PC-3 (cell line): ENCODE results near the gene HOPX. TPM values are rescaled to one million over a fixed set of nuclear protein-coding genes. Genes with fewer than 3 reads are reported as not detected.

ENCODE experiments used
- ATAC-seq: fragments of 200-7000 bp; cut with Tn5 transposase; 2 replicates; pipeline ENCODE4 v1.9.1; 2020; ENCODE audit warnings: mild to moderate bottlenecking, moderate library complexity
- BruUV-seq: library from RNA; stranded (reverse); fragments of 400-500 nt; replicated peaks from 2 replicates; lab custom pipeline; 2021; lab: Mats Ljungman, UMichigan
- CTCF ChIA-PET: fragments of 300-600 bp; sonication (Branson Sonifier 250); formaldehyde crosslinking; loops from one replicate; lab custom pipeline; 2022; ENCODE audit warnings: antibody characterized with exemption; lab: Charles Lee
- POLR2A ChIA-PET: fragments of 300-600 bp; sonication (Branson Sonifier 250); formaldehyde crosslinking; loops from one replicate; lab custom pipeline; 2022; ENCODE audit warnings: antibody characterized with exemption; ENCODE audit not compliant: unreplicated experiment; lab: Charles Lee
- DNase-seq: peaks from one replicate; pipeline ENCODE4 v3.0.0-alpha.2; 2015
- H2AFZ ChIP-seq: fragments of 300-600 bp; sonication (generic); 2 replicates; pipeline ENCODE4 v1.6.0; 2016; ENCODE audit warnings: antibody characterized with exemption, low read length
- H3F3A ChIP-seq: fragments of 300-600 bp; sonication (generic); one replicate; pipeline ENCODE4 v1.6.0; 2017; ENCODE audit warnings: antibody characterized with exemption, low read length, control low read depth, mild to moderate bottlenecking; ENCODE audit not compliant: unreplicated experiment
- H3K27ac ChIP-seq: fragments of 300-600 bp; sonication (generic); 2 replicates; pipeline ENCODE4 v1.5.1; 2016; ENCODE audit warnings: mild to moderate bottlenecking, low read length
- H3K27me3 ChIP-seq: fragments of 300-600 bp; sonication (generic); 2 replicates; pipeline ENCODE4 v1.6.1; 2016; ENCODE audit warnings: low read length, mixed read lengths
- H3K36me3 ChIP-seq: fragments of 300-600 bp; sonication (generic); 2 replicates; pipeline ENCODE4 v1.6.1; 2016; ENCODE audit warnings: low read depth, mixed run types, low read length, mixed read lengths
- H3K4me1 ChIP-seq: fragments of 300-600 bp; sonication (generic); 2 replicates; pipeline ENCODE4 v1.5.1; 2016; ENCODE audit warnings: low read length; ENCODE audit not compliant: insufficient read depth
- H3K4me2 ChIP-seq: fragments of 300-600 bp; sonication (generic); 2 replicates; pipeline ENCODE4 v1.6.0; 2016; ENCODE audit warnings: low read length
- H3K4me3 ChIP-seq: fragments of 300-600 bp; sonication (generic); 2 replicates; pipeline ENCODE4 v1.5.1; 2016; ENCODE audit warnings: mild to moderate bottlenecking, low read length, mixed read lengths
- H3K79me2 ChIP-seq: fragments of 300-600 bp; sonication (generic); 2 replicates; pipeline ENCODE4 v1.6.1; 2017; ENCODE audit warnings: low read length, mixed read lengths
- H3K9ac ChIP-seq: fragments of 300-600 bp; sonication (generic); 2 replicates; pipeline ENCODE4 v1.6.0; 2016; ENCODE audit warnings: mild to moderate bottlenecking, low read length
- H3K9me2 ChIP-seq: fragments of 300-600 bp; sonication (generic); replicated peaks from 2 replicates; pipeline ENCODE4 v1.6.1; 2016; ENCODE audit warnings: mixed run types, low read length, mixed read lengths
- H3K9me3 ChIP-seq: fragments of 300-600 bp; sonication (generic); 2 replicates; pipeline ENCODE4 v1.6.1; 2016; ENCODE audit warnings: low read length, mixed read lengths
- H4K20me1 ChIP-seq: fragments of 300-600 bp; sonication (generic); 2 replicates; pipeline ENCODE4 v1.6.1; 2016; ENCODE audit warnings: low read length, mixed read lengths
- EZH2 ChIP-seq: fragments of 300-600 bp; sonication (generic); IDR thresholded peaks from one replicate; pipeline ENCODE4 v1.6.1; 2017; ENCODE audit warnings: antibody characterized with exemption, mild to moderate bottlenecking, low read length; ENCODE audit not compliant: unreplicated experiment
- intact Hi-C: fragments of 100-400 bp; cut with micrococcal nuclease; formaldehyde crosslinking; loops from 2 replicates; pipeline ENCODE4 v1.9.0; 2023
- total RNA-seq: library from RNA; depleted of rRNA; stranded (reverse); fragments of >200 nt; gene quantifications from 2 replicates; pipeline ENCODE4 v1.2.3, GENCODE V29; 2014
- TF ChIP-seq, protein P1 (sequence below): fragments of 300-600 bp; sonication (generic); conservative IDR thresholded peaks from 2 replicates; pipeline ENCODE4 v1.5.1; 2017; ENCODE audit warnings: antibody characterized with exemption, low read depth, mild to moderate bottlenecking, low read length

The HOPX gene
- total RNA-seq, 1 experiment from 2014 or later = 0.87 TPM

DNA sequence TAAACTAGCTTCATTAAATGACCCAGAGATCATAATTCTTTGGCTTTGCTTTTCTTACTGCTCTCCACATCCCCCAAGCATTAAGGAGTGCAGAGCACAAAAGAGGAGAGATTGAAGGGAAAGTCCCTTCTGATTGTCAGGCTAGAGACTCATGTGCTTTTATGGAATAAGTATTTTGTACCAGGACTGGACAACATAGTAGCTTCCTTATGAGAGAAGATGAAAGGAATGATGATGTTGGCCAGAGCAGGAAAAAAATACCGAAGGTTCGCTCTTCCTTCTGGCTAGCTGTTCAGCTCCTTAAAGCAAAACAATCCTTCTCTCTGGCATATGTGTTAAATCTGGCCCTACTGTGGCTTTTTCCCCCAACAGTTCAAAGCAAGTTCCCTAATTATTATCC, 53.1 kb downstream of the HOPX start:
- BruUV-seq = no TSS peak
- H3K27me3 ChIP-seq = no peaks in the 10 kb centered on the region
- no peaks in the 10 kb centered on the region for H3F3A ChIP-seq
- no peak overlapping the region for H3K9ac ChIP-seq
- H3K79me2 ChIP-seq = no peaks in the 10 kb centered on the region
- no peaks in the 10 kb centered on the region for H3K9me2 ChIP-seq
- ChIA-PET POLR2A (interaction anchor here (0.6 kb wide), 1 partner anchor 241 kb away, joined by 4 read pairs; the partner anchor contains the start of gene AASDH), CTCF (interaction anchor here (0.5 kb wide), 1 partner anchor 194 kb away, joined by 3 read pairs; no protein-coding TSS in a partner anchor)
- 0 out of 2 replicates have a peak, but pooled peaks cover 3% of the 10 kb centered on the region for H3K9me3 ChIP-seq
- no peaks in the 10 kb centered on the region for H3K36me3 ChIP-seq
- peaks cover 10% of the 10 kb centered on the region; the same call in 1 of the 2 replicates for H3K4me1 ChIP-seq
- intact Hi-C loops = no loop called here
- DNase-seq (no peak), ATAC-seq (no peak; the same call in 1 of the 2 replicates)
- TF ChIP-seq EZH2 = no peak
- TF ChIP-seq, protein P1, sequence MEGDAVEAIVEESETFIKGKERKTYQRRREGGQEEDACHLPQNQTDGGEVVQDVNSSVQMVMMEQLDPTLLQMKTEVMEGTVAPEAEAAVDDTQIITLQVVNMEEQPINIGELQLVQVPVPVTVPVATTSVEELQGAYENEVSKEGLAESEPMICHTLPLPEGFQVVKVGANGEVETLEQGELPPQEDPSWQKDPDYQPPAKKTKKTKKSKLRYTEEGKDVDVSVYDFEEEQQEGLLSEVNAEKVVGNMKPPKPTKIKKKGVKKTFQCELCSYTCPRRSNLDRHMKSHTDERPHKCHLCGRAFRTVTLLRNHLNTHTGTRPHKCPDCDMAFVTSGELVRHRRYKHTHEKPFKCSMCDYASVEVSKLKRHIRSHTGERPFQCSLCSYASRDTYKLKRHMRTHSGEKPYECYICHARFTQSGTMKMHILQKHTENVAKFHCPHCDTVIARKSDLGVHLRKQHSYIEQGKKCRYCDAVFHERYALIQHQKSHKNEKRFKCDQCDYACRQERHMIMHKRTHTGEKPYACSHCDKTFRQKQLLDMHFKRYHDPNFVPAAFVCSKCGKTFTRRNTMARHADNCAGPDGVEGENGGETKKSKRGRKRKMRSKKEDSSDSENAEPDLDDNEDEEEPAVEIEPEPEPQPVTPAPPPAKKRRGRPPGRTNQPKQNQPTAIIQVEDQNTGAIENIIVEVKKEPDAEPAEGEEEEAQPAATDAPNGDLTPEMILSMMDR = no peak
- no peak overlapping the region for H3K4me2 ChIP-seq
- H2AFZ ChIP-seq = no peak overlapping the region
- no peak overlapping the region for H3K4me3 ChIP-seq
- H4K20me1 ChIP-seq = no peaks in the 10 kb centered on the region
- H3K27ac ChIP-seq = no peak overlapping the region

DNA sequence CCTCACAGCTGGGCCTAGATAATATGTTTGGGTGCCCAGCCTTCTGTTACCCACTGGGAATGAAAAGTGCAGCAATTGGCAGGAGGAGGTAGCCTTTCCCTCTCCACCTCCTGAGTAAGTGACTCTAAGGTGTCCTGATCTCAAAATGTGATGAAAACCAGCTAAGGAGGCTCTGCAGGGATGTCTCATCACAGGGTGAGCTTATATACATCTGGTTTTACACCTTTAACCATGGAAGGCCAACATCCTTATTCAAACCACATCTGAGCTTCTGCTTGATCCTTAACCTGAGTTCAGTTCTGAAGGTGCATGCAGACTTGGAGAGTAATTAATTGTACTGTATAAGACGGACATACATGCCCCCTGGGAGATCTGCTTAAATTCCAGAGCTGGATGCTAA, 53.7 kb downstream of the HOPX start:
- H3K27ac ChIP-seq = no peak overlapping the region
- no peaks in the 10 kb centered on the region for H3K36me3 ChIP-seq
- no peak for TF ChIP-seq EZH2
- TF ChIP-seq, protein P1 = no peak
- ChIA-PET CTCF (no interaction called here), POLR2A (no interaction called here)
- DNase-seq (no peak), ATAC-seq (no peak)
- H3K27me3 ChIP-seq = no peaks in the 10 kb centered on the region
- H3F3A ChIP-seq = no peaks in the 10 kb centered on the region
- 0 out of 2 replicates have a peak, but pooled peaks cover 3% of the 10 kb centered on the region for H3K9me3 ChIP-seq
- H3K9ac ChIP-seq = no peak overlapping the region
- no TSS peak for BruUV-seq
- H4K20me1 ChIP-seq = no peaks in the 10 kb centered on the region
- no peaks in the 10 kb centered on the region for H3K79me2 ChIP-seq
- no peaks in the 10 kb centered on the region for H3K9me2 ChIP-seq
- H3K4me1 ChIP-seq = peaks cover 12% of the 10 kb centered on the region
- H2AFZ ChIP-seq = no peak overlapping the region
- no peak overlapping the region for H3K4me3 ChIP-seq
- H3K4me2 ChIP-seq = no peak overlapping the region
- intact Hi-C loops = no loop called here

- H3K4me2 ChIP-seq = no peak overlapping the region
- no peak overlapping the region for H3K9ac ChIP-seq
- BruUV-seq = no TSS peak
- intact Hi-C loops = no loop called here
- H3K36me3 ChIP-seq = no peaks in the 10 kb centered on the region
- H3K4me3 ChIP-seq = no peak overlapping the region
- no peaks in the 10 kb centered on the region for H3F3A ChIP-seq
- peaks cover 16% of the 10 kb centered on the region for H3K4me1 ChIP-seq
- no peak for ATAC-seq
- H4K20me1 ChIP-seq = no peaks in the 10 kb centered on the region
- H3K79me2 ChIP-seq = no peaks in the 10 kb centered on the region
- TF ChIP-seq, protein P1 = peak; percentile 40
- no peak for TF ChIP-seq EZH2
- ChIA-PET CTCF (no interaction called here), POLR2A (no interaction called here)
- H3K27me3 ChIP-seq = no peaks in the 10 kb centered on the region
- no peaks in the 10 kb centered on the region for H3K9me2 ChIP-seq
- H3K27ac ChIP-seq = no peak overlapping the region
- peak; percentile 29 for DNase-seq
- 0 out of 2 replicates have a peak, but pooled peaks cover 3% of the 10 kb centered on the region for H3K9me3 ChIP-seq
- H2AFZ ChIP-seq = no peak overlapping the region
Measured at GRCh38 chr4:56626963-56627362, 54.1 kb downstream of the HOPX start.
